ENCODE results near the gene TRIM67.
"Not testable (repeated sequence)": the region's sequence is repeated elsewhere in the genome, so short reads cannot be mapped to it uniquely, and the experiment has no call there.

TRIM67 gene

GRCh38 chr1:231203259-231204057 is 41.6 kb downstream of the TRIM67 start:
- Histone ChIP-seq H3K9me3 (ENCODE audit: control insufficient read depth in 2 of 2, low read length in 2 of 2) (no peaks in the 10 kb centered on the region), H3K4me1 (ENCODE audit: control insufficient read depth in 2 of 2, insufficient read depth in 2 of 2, low read length in 2 of 2) (no peaks in the 10 kb centered on the region), H3K36me3 (ENCODE audit: control insufficient read depth in 2 of 2, insufficient read depth in 2 of 2, low read length in 2 of 2) (no peaks in the 10 kb centered on the region), H3K9ac (ENCODE audit: low read depth in 1 of 2, low read length in 2 of 2) (no peak overlapping the region), H3K27me3 (ENCODE audit: control insufficient read depth in 2 of 2, insufficient read depth in 2 of 2, low read length in 2 of 2) (peaks cover 0 to 7% of the 10 kb centered on the region in 2 donors), H3K27ac (ENCODE audit: low read depth in 2 of 2, low read length in 2 of 2) (no peak overlapping the region), H3K4me3 (ENCODE audit: low read length in 2 of 2) (no peak overlapping the region)

GRCh38 chr1:231206856-231207255 is 45.0 kb downstream of the TRIM67 start:
- no peaks in the 10 kb centered on the region for H3K9me3 ChIP-seq (ENCODE audit: control insufficient read depth in 2 of 2, low read length in 2 of 2)
- H3K4me3 ChIP-seq (ENCODE audit: low read length in 2 of 2): no peak overlapping the region
- H3K27ac ChIP-seq (ENCODE audit: low read depth in 2 of 2, low read length in 2 of 2): no peak overlapping the region
- no peak overlapping the region for H3K9ac ChIP-seq (ENCODE audit: low read depth in 1 of 2, low read length in 2 of 2)
- no peaks in the 10 kb centered on the region for H3K36me3 ChIP-seq (ENCODE audit: control insufficient read depth in 2 of 2, insufficient read depth in 2 of 2, low read length in 2 of 2)
- H3K27me3 ChIP-seq (ENCODE audit: control insufficient read depth in 2 of 2, insufficient read depth in 2 of 2, low read length in 2 of 2): peaks cover 0 to 2% of the 10 kb centered on the region in 2 donors
- peaks cover 0 to 6% of the 10 kb centered on the region in 2 donors for H3K4me1 ChIP-seq (ENCODE audit: control insufficient read depth in 2 of 2, insufficient read depth in 2 of 2, low read length in 2 of 2)

GRCh38 chr1:231207437-231207836 is 45.6 kb downstream of the TRIM67 start:
- Histone ChIP-seq H3K27ac (ENCODE audit: low read depth in 2 of 2, low read length in 2 of 2) (no peak overlapping the region), H3K4me3 (ENCODE audit: low read length in 2 of 2) (no peak overlapping the region), H3K27me3 (ENCODE audit: control insufficient read depth in 2 of 2, insufficient read depth in 2 of 2, low read length in 2 of 2) (peaks cover 0 to 2% of the 10 kb centered on the region in 2 donors), H3K4me1 (ENCODE audit: control insufficient read depth in 2 of 2, insufficient read depth in 2 of 2, low read length in 2 of 2) (peaks cover under 1 to 6% of the 10 kb centered on the region in 2 donors), H3K9ac (ENCODE audit: low read depth in 1 of 2, low read length in 2 of 2) (no peak overlapping the region), H3K9me3 (ENCODE audit: control insufficient read depth in 2 of 2, low read length in 2 of 2) (no peaks in the 10 kb centered on the region), H3K36me3 (ENCODE audit: control insufficient read depth in 2 of 2, insufficient read depth in 2 of 2, low read length in 2 of 2) (no peaks in the 10 kb centered on the region)

- H3K27me3 ChIP-seq (ENCODE audit: control insufficient read depth in 2 of 2, insufficient read depth in 2 of 2, low read length in 2 of 2): peaks cover 0 to 2% of the 10 kb centered on the region in 2 donors
- H3K9me3 ChIP-seq (ENCODE audit: control insufficient read depth in 2 of 2, low read length in 2 of 2): no peaks in the 10 kb centered on the region
- H3K4me1 ChIP-seq (ENCODE audit: control insufficient read depth in 2 of 2, insufficient read depth in 2 of 2, low read length in 2 of 2): peaks cover 5 to 8% of the 10 kb centered on the region in 2 donors
These were observed 47.1 kb downstream of the TRIM67 start for GRCh38 chr1:231208980-231209379.

GRCh38 chr1:231209531-231209930 is 47.7 kb downstream of the TRIM67 start:
- peaks cover 0 to 2% of the 10 kb centered on the region in 2 donors for H3K27me3 ChIP-seq (ENCODE audit: control insufficient read depth in 2 of 2, insufficient read depth in 2 of 2, low read length in 2 of 2)
- peaks cover 5 to 8% of the 10 kb centered on the region in 2 donors for H3K4me1 ChIP-seq (ENCODE audit: control insufficient read depth in 2 of 2, insufficient read depth in 2 of 2, low read length in 2 of 2)
- no peak overlapping the region for H3K27ac ChIP-seq (ENCODE audit: low read depth in 2 of 2, low read length in 2 of 2)
- no peak overlapping the region for H3K4me3 ChIP-seq (ENCODE audit: low read length in 2 of 2)
- no peak overlapping the region for H3K9ac ChIP-seq (ENCODE audit: low read depth in 1 of 2, low read length in 2 of 2)
- no peaks in the 10 kb centered on the region for H3K36me3 ChIP-seq (ENCODE audit: control insufficient read depth in 2 of 2, insufficient read depth in 2 of 2, low read length in 2 of 2)
- no peaks in the 10 kb centered on the region for H3K9me3 ChIP-seq (ENCODE audit: control insufficient read depth in 2 of 2, low read length in 2 of 2)

More at GRCh38 chr1:231208980-231209379, 47.1 kb downstream of the TRIM67 start:
- no peaks in the 10 kb centered on the region for H3K36me3 ChIP-seq (ENCODE audit: control insufficient read depth in 2 of 2, insufficient read depth in 2 of 2, low read length in 2 of 2)
- H3K4me3 ChIP-seq (ENCODE audit: low read length in 2 of 2): no peak overlapping the region
- H3K27ac ChIP-seq (ENCODE audit: low read depth in 2 of 2, low read length in 2 of 2): no peak overlapping the region
- H3K9ac ChIP-seq (ENCODE audit: low read depth in 1 of 2, low read length in 2 of 2): no peak overlapping the region

GRCh38 chr1:231210126-231210525 is 48.3 kb downstream of the TRIM67 start:
- H3K27ac ChIP-seq (ENCODE audit: low read depth in 2 of 2, low read length in 2 of 2): no peak overlapping the region
- H3K9me3 ChIP-seq (ENCODE audit: control insufficient read depth in 2 of 2, low read length in 2 of 2): no peaks in the 10 kb centered on the region
- H3K4me1 ChIP-seq (ENCODE audit: control insufficient read depth in 2 of 2, insufficient read depth in 2 of 2, low read length in 2 of 2): peaks cover 5 to 8% of the 10 kb centered on the region in 2 donors
- H3K4me3 ChIP-seq (ENCODE audit: low read length in 2 of 2): no peak overlapping the region
- H3K9ac ChIP-seq (ENCODE audit: low read depth in 1 of 2, low read length in 2 of 2): no peak overlapping the region
- H3K36me3 ChIP-seq (ENCODE audit: control insufficient read depth in 2 of 2, insufficient read depth in 2 of 2, low read length in 2 of 2): no peaks in the 10 kb centered on the region
- no peaks in the 10 kb centered on the region for H3K27me3 ChIP-seq (ENCODE audit: control insufficient read depth in 2 of 2, insufficient read depth in 2 of 2, low read length in 2 of 2)

- Histone ChIP-seq H3K27me3 (ENCODE audit: control insufficient read depth in 2 of 2, insufficient read depth in 2 of 2, low read length in 2 of 2) (no peaks in the 10 kb centered on the region), H3K4me1 (ENCODE audit: control insufficient read depth in 2 of 2, insufficient read depth in 2 of 2, low read length in 2 of 2) (peaks cover 5 to 8% of the 10 kb centered on the region in 2 donors), H3K27ac (ENCODE audit: low read depth in 2 of 2, low read length in 2 of 2) (peak overlapping the region; percentile 56), H3K9ac (ENCODE audit: low read depth in 1 of 2, low read length in 2 of 2) (peak overlapping the region; percentile 62 to 68), H3K4me3 (ENCODE audit: low read length in 2 of 2) (peak overlapping the region; percentile 78 to 89), H3K9me3 (ENCODE audit: control insufficient read depth in 2 of 2, low read length in 2 of 2) (no peaks in the 10 kb centered on the region), H3K36me3 (ENCODE audit: control insufficient read depth in 2 of 2, insufficient read depth in 2 of 2, low read length in 2 of 2) (no peaks in the 10 kb centered on the region)
These were observed 49.4 kb downstream of the TRIM67 start for GRCh38 chr1:231211005-231211857.

- not testable (repeated sequence) for H3K9me3 ChIP-seq (ENCODE audit: control insufficient read depth in 2 of 2, low read length in 2 of 2); H3K4me1 ChIP-seq (ENCODE audit: control insufficient read depth in 2 of 2, insufficient read depth in 2 of 2, low read length in 2 of 2); H3K9ac ChIP-seq (ENCODE audit: low read depth in 1 of 2, low read length in 2 of 2); H3K36me3 ChIP-seq (ENCODE audit: control insufficient read depth in 2 of 2, insufficient read depth in 2 of 2, low read length in 2 of 2); H3K27me3 ChIP-seq (ENCODE audit: control insufficient read depth in 2 of 2, insufficient read depth in 2 of 2, low read length in 2 of 2); H3K4me3 ChIP-seq (ENCODE audit: low read length in 2 of 2)
- H3K27ac ChIP-seq (ENCODE audit: low read depth in 2 of 2, low read length in 2 of 2): peak overlapping the region in 1 of 2 donors; percentile 20
These were observed 50.4 kb downstream of the TRIM67 start for GRCh38 chr1:231212301-231212700.

- H3K27me3 ChIP-seq (ENCODE audit: control insufficient read depth in 2 of 2, insufficient read depth in 2 of 2, low read length in 2 of 2): no peaks in the 10 kb centered on the region
- H3K9me3 ChIP-seq (ENCODE audit: control insufficient read depth in 2 of 2, low read length in 2 of 2): no peaks in the 10 kb centered on the region
- no peak overlapping the region for H3K27ac ChIP-seq (ENCODE audit: low read depth in 2 of 2, low read length in 2 of 2)
- H3K9ac ChIP-seq (ENCODE audit: low read depth in 1 of 2, low read length in 2 of 2): no peak overlapping the region
- H3K4me1 ChIP-seq (ENCODE audit: control insufficient read depth in 2 of 2, insufficient read depth in 2 of 2, low read length in 2 of 2): peaks cover 5 to 8% of the 10 kb centered on the region in 2 donors
- H3K4me3 ChIP-seq (ENCODE audit: low read length in 2 of 2): no peak overlapping the region
- H3K36me3 ChIP-seq (ENCODE audit: control insufficient read depth in 2 of 2, insufficient read depth in 2 of 2, low read length in 2 of 2): no peaks in the 10 kb centered on the region
These were observed 52.1 kb downstream of the TRIM67 start for GRCh38 chr1:231213831-231214573.
